PC-9 (cell line): Measurements from ENCODE around the gene PDZRN4.
"Not testable (repeated sequence)": the region's sequence is repeated elsewhere in the genome, so short reads cannot be mapped to it uniquely, and the experiment has no call there.

ENCODE experiments used
- CTCF ChIP-seq: fragments of 200-600 bp; sonication (generic); conservative IDR thresholded peaks from 2 replicates; pipeline ENCODE4 v1.6.1; 2017; ENCODE audit warnings: mixed run types, antibody characterized with exemption, mild to moderate bottlenecking, moderate library complexity
- EZH2 ChIP-seq: fragments of 200-600 bp; sonication (generic); IDR thresholded peaks from 2 replicates; pipeline ENCODE4 v1.8.0; 2017; ENCODE audit warnings: antibody characterized with exemption, low read depth

- TF ChIP-seq CTCF, EZH2: not testable (repeated sequence)
Measured at GRCh38 chr12:41191549-41191948, 3.4 kb downstream of the PDZRN4 start.
